HG03060 (cell line): ENCODE measurements around the gene SCFD1.
A peak's percentile ranks its signal among the peaks of the same experiment; 100 is the strongest.
"Not testable (repeated sequence)": the region's sequence is repeated elsewhere in the genome, so short reads cannot be mapped to it uniquely, and the experiment has no call there.

Experiments used
- ATAC-seq: cut with Tn5 transposase; IDR thresholded peaks from one replicate; pipeline ENCODE4 v1.9.1; 2021; ENCODE audit warnings: low read depth, moderate number of reproducible peaks; ENCODE audit not compliant: unreplicated experiment

Gene SCFD1, protein sequence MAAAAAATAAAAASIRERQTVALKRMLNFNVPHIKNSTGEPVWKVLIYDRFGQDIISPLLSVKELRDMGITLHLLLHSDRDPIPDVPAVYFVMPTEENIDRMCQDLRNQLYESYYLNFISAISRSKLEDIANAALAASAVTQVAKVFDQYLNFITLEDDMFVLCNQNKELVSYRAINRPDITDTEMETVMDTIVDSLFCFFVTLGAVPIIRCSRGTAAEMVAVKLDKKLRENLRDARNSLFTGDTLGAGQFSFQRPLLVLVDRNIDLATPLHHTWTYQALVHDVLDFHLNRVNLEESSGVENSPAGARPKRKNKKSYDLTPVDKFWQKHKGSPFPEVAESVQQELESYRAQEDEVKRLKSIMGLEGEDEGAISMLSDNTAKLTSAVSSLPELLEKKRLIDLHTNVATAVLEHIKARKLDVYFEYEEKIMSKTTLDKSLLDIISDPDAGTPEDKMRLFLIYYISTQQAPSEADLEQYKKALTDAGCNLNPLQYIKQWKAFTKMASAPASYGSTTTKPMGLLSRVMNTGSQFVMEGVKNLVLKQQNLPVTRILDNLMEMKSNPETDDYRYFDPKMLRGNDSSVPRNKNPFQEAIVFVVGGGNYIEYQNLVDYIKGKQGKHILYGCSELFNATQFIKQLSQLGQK

DNA sequence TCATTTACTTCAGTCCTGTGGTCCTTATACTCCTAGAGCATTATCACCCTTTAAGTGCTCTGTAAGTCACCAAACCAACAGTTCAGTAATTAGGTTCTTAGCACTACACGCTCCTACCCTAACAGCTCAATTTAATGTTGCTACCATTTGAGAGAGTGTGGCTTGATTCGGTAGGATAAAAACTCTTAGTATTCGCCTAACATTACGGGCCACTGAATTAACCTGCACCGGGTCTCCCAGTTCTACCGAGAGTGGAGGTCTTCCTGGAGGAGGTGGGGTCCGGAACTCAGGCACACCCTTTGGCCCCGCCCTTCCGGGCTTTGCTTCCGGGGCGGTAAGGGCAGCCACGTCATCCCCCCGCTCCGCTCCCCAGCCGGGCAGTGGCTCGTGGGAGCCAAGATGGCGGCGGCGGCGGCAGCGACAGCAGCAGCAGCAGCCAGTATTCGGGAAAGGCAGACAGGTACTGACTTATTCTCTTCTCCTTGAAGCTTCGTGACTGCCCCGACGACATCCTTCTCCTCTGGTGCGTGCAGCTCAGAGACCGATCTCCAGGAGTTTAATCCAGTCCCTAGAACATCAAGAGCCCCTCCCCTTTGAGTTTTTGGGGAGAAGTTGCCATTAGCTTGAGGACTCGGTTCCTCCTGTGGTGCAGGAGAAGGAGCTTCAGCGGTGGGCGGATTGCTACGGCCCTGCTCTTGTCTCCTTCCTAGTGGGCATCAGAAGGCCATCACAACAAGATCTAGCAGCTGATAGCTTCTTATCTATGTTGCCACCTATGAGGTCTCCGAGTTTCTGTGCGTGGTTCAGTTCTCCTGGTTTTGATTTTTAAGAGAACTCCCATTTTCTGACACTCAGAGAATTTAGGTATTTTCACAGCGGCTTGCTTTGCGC is at the start of gene SCFD1:
Gene SCFD1 (plus strand): TSS at position 380 of the 891 bp plus-strand sequence. CDS start 20 bp downstream, at position 400.
- ATAC-seq: peak; percentile 64

DNA sequence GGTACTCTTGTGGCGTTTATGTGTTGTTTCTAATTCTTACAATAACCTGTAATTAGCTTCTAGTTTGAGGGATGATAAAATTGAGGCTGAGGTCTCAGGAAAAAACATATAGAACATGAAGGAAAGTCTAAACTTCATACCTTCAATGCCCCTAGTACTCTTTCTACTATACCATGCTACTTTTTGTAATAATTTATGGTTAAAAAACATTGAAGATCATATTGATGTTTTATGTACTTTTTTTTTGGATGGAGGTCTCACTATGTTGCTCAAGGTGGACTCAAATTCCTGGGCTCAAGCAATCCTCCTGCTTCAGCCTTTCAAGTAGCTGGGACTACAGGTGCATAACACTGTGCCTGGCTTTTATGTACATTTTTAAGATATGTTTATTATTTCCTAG is 49.3 kb upstream of the SCFD1 start:
- no peak for ATAC-seq

DNA sequence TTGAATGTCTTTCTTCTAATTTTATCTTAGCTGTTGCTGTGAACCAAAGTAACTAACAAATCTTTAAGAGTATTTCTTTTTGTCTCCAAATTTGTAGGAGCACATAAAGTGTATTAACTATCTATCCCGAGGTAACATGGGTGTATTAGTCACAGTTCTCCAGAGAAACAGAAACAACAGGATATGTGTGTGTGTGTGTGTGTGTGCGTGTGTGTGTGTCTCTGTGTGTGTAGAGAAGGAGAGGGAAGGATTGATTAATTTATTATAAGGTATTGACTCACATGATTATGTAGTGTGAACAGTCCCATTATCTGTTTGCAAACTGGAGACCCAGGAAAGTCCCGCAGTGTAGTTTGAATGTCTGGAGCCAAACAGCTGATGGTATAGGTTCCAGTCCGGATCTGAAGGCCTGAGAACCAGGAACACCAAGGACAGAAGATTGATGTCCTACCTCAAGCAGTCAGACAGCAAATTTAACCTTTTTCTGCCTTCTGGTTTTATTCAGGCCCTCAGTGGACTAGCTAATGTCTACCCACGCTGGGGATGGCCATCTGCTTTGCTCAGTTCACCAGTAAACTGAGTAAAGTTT is 48.8 kb upstream of the SCFD1 start:
- ATAC-seq: no peak

DNA sequence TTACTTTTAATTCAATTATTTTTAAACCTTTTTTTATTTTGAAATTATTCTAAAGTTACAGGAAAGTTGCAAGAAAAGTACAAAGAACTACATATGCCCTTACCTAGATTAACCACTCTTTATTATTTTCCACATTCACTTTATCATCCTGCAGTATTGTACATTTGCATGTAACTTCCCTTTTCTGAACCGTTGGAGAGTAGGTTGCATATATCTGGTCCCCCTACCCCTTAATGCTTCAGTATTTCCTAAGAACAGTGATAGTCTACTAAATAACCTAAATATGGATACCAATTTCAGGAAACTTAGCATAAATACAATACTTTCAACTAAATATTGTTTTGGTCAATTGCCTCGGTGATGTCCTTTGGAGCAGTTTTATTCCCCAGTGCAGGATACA is 48.2 kb upstream of the SCFD1 start:
- no peak for ATAC-seq

DNA sequence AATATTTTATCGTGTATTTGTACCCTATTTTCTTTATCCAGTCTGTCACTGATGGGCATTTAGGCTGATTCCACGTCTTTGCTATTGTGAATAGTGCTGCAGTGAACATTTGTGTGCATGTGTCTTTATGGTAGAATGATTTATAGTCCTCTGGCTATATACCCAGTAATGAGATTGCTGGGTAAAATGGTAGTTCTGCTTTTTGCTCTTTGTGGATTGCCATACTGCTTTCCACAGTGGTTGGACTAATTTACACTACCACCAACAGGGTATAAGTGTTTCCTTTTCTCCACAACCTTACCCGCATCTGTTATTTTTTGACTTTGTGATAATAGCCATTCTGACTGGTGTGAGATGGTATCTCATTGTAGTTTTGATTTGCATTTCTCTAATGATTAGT is 47.3 kb upstream of the SCFD1 start:
- not testable (repeated sequence) for ATAC-seq

DNA sequence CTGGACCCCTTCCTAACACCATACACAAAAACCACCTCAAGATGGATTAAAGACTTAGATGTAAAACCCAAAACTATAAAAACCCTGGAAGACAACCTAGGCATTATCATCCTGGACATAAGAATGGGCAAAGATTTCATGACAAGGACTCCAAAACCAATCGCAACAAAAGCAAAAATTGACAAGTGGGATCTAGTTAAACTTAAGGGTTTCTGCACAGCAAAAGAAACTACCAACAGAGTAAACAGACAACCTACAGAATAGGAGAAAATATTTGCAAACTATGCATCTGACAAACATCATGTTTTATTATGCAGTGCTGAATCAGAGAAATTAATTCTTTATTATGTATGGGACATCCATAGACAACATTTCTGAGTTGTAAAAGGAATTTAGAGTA is 45.8 kb upstream of the SCFD1 start:
- ATAC-seq: not testable (repeated sequence)

DNA sequence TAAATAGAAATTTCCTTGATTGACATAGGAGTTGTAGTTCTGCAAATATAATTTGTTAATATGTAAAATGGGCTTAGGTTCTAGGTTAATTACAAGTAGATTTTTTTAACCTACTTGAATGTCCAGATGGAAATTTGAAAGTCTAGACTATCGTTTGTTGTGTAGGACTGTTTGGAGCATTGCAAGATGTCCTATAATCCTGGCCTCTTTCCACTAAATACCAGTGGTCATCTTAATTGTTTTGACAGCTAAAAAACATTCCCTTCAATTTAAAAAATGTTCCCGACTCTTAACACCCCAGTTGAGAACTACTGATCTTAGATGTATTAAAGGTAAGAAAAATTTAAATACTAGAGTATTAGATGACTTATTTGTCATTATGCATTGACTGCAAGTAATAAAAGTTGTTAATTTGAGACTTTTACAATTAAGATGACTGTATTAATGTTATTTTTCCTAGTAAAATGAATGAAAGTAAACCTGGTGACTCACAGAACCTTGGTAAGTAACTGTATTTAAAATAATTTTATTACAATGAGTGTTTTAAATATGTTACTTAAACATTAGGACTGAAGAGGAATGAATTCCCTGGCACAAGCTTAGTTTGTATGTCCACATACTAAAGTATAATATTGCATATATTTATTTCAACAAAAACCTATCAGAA is 41.4 kb upstream of the SCFD1 start:
- no peak for ATAC-seq

DNA sequence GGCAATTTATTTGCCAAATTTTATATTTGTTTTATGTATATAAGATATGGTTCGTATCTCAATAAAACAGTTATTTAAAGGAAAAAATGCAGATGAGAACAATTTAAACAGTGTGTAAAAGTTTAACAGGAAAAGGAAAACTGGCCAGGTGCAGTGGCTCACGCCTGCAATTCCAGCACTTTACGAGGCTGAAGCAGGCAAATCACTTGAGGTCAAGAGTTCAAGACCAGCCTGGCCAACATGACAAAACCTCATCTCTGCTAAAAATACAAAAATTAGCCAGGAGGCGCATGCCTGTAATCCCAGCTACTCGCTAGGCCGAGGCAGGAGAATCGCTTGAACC is 40.9 kb upstream of the SCFD1 start:
- ATAC-seq: no peak

DNA sequence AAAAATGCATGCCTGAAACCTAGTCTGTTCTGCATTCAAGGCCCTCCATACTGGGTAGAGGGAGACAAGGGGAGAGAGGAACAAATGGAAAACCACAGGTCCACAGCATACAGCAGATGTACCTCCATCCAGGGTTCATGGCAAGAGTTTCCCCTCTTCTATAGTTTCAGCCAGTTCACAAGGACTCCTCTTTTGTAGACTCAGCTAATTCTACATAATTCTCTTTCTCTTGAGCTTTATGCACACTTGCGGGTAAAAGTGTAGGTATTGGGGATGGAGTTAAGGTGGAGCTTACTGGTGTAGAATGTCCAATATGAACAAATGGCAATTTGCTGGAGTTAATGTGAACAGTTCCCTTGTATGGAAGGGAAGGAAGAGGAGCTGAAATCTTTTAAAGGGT is 39.7 kb upstream of the SCFD1 start:
- ATAC-seq: no peak

DNA sequence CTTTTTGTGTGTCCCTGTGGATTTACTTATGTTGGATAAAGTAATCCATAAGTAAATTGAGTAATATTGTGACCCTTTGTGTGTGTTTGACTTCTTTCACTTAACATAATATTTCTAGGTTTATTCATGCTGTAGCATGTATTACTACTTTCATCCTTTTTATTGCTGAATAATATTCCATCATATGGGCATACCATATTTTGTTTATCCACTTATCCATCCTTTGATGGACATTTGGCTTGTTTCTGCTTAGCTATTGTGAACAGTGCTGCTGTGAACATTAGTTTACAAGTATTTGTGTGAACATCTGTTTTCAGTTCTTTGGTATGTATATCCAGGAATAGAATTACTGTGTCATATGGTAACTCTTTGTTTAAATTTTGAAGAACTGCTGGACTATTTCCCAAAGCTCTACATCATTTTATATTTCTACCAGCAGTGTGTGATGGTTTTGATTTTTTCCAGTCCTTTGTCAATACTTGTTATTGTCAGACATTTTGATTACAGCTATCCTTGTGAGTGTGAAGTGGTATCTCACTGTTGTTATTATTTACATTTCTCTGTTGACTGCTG is 38.0 kb upstream of the SCFD1 start:
- no peak for ATAC-seq

DNA sequence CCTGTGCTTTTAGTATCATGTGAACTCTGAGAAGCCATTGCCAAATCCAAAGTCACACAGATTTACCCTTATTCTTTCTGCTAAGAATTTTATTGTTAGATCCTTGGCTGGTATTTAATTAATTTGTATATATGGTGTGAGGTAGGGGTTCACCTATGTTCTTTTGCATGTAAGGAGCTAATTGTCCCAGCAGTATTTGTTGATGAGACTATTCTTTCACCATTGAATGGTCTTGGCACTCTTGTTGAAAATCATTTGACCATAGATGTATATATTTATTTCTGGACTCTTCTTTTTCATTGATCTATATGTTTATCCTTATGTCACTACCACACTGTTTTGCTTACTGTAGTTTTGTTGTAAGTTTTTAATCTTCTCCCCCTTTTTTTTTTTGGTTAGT is 36.9 kb upstream of the SCFD1 start:
- no peak for ATAC-seq

DNA sequence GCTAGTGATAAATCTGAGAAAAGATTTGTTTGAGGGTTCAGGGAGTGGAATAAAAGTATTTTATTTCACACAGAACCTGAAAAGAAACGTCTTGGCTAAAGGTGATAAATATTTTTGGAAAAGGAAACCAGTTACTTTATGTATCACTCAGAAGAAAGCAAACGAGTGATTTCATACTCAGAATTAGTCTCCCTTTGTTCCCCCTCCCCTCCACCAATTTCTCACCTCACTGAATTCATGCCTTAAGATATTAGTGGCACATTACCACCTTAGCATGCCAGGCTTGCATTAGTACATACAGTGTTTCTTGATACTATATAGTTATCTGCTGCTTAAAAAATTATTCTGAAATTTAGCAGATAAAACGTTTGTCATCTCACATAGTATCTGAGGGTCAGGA is 35.0 kb upstream of the SCFD1 start:
- no peak for ATAC-seq

DNA sequence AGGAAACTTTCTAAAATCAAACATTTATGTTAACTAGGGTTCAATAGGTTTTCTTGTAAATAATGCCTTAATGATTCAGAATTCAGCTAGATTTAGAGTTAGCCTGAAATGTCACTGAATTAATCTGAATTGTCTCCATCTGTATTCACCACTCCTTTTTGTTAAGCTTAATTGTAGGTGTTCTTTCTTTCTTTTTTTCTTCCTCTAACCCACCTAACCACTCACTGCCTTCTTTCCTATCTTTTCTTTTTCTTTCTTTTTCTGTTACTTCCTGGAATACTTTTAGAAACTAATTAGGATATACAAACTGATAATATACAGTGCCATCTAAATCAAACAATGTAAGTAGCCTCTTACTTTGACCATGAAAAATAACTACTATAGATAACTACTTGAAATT is 33.2 kb upstream of the SCFD1 start:
- ATAC-seq: no peak

DNA sequence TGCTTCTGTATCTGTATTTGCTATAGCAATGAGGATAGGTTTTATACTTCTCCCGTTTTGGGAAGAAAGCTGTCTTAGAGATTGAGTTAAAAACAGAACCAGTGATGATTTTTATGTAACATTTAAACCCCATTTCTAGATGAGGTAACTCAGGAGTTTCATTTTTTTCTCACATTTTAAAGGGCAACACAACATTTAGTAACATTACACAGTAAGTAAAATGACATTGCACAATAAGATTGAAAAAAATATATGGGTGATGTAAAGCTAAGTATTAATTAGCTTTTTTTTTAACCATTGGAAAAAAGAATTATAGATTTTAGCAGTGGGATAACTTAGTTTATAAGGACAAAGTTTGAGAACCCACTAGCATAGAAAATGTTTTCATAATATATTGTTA is 25.2 kb upstream of the SCFD1 start:
- ATAC-seq: no peak

DNA sequence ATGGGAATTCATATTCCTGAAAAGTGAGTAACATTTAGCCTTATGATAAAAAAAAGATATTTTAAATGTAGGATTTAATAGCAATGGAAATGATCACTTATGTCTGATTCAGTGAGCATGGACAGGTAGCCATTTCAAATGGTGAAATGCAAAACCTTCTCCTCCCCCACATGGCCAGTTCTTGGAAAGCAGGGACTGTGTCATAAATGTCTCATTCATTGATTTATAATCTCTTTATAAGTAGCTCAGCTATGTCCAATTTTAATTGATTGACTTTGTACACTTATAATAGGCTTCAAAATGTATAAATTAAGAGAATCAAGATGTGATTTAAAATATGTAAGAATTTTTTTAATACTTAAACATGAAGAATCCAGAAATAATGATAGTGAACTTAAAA is 24.6 kb upstream of the SCFD1 start:
- ATAC-seq: no peak

DNA sequence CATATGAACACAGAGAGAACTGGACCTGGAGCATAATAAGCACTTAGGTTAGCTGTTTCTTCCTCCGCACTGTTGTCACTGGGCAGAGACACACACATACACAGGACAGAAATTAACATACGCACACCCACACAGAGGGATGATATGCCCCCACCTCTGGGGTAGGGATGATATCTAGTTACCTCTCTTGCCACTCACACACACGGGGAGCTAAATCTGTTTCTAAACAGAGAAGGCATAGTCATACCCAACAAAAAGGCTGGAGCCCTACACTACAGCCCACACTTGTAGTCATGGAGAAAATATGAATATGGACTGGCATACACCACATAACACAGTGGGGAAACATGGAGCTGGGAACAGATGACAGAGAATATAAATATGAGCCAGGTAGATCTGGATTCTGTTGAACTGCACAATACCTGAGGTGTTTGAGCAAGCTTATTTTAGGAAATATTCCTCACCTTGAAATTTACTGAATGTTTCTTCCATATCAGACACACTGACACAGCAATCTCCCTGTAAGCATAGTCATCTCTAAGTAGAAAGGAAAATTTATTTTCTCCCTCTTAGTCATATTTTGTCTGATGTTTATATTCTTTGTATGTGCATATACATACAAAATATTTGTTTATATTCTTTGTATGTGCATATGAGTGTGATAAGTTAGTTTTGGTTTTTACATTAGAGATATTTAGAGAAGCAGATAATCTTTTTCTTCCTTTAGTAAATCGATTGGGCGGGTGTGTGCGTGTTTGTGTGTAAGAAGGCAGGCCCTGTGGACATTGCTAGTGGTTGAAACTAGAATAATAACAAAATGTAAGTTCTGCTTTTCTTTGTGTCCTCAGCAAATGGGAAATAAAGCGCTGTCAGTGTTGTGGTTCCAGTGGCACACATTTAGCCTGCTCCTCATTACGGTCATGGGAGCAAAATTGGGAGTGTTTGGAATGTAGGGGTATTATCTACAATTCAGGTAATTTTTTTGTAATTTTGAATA is 20.9 kb upstream of the SCFD1 start:
- no peak for ATAC-seq

DNA sequence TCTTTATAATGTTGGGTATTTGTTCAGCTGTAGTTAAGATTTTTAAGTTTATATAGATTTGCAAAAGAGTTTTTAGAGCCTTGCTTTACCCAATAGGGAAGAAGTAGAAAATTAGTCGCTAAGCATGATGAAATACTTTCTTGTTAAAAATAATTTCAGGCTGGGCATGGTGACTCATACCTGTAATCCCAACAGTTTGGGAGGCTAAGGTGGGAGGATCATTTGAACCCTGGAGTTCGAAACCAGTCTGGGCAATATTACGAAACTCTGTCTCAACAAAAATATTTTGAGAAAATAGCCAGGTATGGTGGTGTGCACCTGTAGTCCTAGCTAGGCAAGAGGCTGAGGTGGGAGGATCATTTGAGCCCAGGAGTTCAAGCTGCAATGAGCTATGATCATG is 18.7 kb upstream of the SCFD1 start:
- no peak for ATAC-seq

DNA sequence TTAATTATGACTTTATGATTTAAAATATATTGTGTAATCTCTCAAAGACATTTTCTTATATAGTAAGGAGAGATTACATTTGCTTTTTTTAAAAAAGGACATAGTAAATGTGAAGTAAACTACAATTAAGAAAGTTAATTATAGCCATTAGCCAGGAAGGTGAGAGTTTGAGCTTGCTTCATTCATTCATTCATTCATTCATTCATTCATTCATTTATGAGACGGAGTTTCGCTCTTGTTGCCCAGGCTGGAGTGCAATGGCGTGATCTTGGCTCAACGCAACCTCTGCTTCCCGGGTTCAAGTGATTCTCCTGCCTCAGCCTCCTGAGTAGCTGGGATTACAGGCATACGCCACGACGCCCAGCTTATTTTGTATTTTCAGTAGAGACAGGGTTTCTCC is 17.4 kb upstream of the SCFD1 start:
- not testable (repeated sequence) for ATAC-seq
